GM19025 (cell line): ENCODE data around the gene TNS1.
"Not testable (repeated sequence)": the region's sequence is repeated elsewhere in the genome, so short reads cannot be mapped to it uniquely, and the experiment has no call there.

Experiments
- ATAC-seq: cut with Tn5 transposase; IDR thresholded peaks from one replicate; pipeline ENCODE4 v1.9.1; 2021; ENCODE audit warnings: mild to moderate bottlenecking, low read depth, moderate library complexity; ENCODE audit not compliant: unreplicated experiment

TNS1 gene

GRCh38 chr2:217793566-217794132, 209.1 kb downstream of the TNS1 start:
- no peak for ATAC-seq

DNA sequence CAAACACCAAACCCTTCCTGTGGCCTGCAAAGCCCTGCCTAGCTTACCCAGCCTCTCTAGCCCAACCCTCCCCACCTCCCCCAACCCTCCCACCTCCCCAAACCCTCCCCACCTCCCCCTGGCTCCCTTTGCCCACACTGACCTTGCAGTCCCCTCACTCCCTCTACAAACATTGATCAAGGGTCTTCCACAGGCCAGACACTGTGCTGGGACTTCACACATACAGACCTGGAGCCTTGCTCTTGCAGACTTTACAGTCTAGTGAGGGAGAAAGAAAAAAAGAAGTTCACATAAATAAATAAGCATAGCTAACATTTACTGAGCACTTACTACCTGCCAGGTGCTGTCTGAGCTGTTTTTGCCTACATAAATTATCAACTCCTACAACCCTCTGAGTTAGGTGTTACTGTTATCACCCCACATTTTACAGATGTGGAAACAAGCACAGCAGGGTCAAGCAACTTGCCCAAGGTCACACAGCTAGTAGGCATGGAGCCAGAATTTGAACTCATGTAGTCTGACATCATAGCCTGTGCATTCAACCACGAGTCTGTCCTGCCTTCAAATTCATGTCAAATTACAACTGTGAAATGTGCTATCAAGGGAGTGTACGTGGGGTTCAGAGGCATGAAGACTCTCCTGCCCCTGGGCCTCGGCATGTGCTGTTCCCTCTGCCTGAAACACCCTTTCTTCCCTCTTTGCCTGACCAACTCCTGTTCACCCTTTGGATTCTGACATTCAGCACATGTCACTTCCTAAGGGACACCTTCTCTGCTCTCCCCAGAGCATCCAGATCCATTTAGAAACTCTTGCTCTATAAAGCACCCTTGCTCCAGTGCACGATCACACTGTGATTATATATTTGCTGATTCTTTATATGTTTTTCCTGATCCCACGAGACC, 209.9 kb downstream of the TNS1 start:
- no peak for ATAC-seq

DNA sequence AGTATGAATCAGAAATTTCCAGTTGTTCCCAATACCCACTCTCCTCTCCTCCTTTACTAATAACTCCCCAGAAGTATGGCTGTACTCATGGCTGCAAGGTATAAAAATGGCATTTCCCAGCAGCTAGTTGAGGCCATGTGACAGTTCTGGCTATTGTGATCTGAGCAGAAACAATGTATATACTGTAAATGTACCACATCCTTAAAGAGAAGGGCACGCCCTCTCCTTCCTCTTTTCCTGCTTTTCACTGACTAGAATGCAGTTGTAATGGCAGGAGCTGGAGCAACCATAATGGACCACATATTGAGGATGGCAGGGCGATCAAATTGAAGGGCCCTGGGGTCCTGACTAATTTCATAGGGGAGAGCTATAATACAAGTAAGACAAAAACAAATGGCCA, 211.2 kb downstream of the TNS1 start:
- no peak for ATAC-seq

DNA sequence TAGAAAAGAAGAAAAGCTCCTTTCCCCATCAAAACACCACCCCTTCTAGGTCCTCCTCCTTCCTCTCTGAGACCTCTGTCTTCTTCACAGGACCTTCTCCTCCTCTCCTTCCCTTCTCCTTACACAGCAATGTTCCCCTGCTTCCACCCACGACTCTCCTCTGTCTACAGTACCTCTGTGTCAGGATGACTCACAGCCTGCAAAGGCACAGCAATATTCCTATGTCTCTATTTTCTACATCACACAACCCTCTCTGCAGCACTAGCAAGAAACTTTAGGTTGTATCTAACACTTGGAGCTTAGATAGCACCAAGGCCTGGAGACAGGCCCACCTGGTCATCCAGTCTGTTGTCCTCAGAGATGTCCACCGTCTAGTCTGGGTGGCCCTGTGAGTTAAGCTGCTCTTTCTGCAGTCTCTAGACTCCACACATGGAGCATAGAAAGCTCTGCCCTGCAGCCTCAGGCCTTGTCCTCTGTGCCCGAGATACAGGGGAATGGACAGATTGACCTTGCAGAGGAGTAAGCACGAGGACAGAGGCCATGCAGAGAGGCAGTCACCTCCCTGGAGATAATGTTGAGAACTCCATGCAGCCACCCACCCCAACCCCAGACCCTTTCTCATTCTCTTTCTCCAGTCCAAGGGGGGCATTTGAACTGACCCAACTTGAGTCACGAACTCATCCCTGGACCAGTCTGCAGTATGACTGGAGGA, 212.0 kb downstream of the TNS1 start:
- no peak for ATAC-seq

DNA sequence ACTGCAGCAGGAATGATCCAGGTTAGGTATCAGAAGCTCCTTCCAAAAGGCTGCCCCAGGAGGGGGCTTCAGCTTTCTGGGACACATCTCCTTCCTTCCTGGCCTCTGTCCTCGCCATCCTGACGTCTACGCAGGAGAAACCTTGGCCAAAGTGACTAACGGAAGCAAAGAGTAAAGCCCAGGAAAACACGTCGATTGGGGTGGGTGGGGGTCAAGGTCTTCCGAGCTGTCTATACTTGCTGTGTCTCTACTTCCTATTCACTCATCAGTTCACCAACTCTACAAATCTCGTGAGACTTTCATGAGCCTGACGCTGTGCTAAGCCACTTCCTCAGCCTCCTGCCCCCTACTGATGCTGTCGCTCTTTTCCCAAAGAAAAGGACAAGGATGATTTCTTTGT, 212.6 kb downstream of the TNS1 start:
- ATAC-seq, result no peak

DNA sequence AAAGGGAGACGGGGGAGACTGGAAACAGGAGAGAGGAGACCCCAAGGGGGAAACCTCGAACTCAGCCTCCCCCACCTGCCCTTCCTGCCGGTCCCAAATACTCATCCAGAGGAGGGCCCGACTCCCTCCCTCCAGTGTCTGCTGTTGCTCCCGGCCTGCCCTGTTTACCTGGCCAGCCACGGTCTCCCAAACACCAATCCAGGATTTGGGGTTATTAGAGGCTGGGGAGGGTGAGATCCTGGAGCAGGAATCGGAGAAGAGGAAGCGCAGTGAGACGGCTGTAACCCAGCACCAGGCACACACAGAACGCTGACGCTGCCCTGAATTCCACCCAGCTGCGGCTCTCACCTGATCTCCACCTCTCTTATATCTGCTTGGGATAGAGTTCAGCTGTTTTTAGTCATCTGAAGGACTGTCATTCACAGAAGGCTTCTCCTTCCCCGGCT, 213.0 kb downstream of the TNS1 start:
- ATAC-seq, result no peak

- ATAC-seq, result no peak
Measured at GRCh38 chr2:217789003-217789735, 213.6 kb downstream of the TNS1 start.

GRCh38 chr2:217788669-217789002, 214.2 kb downstream of the TNS1 start:
- ATAC-seq, result no peak

- no peak for ATAC-seq
Measured at GRCh38 chr2:217787160-217787877, 215.5 kb downstream of the TNS1 start.

DNA sequence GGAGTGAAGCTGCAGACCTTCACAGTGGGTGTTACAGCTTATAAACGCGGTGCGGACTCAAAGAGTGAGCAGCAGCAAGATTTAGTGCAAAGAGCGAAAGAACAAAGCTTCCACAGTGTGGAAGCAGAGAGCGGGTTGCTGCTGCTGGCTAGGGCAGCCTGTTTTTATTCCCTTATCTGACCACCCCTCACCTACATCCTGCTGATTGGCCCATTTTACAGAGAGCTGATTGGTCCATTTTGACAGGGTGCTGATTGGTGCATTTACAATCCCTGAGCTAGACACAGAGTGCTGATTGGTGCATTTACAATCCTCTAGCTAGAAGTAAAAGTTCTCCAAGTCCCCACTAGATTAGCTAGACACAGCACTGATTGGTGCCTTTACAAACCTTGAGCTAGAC, 216.2 kb downstream of the TNS1 start:
- ATAC-seq, result not testable (repeated sequence)

DNA sequence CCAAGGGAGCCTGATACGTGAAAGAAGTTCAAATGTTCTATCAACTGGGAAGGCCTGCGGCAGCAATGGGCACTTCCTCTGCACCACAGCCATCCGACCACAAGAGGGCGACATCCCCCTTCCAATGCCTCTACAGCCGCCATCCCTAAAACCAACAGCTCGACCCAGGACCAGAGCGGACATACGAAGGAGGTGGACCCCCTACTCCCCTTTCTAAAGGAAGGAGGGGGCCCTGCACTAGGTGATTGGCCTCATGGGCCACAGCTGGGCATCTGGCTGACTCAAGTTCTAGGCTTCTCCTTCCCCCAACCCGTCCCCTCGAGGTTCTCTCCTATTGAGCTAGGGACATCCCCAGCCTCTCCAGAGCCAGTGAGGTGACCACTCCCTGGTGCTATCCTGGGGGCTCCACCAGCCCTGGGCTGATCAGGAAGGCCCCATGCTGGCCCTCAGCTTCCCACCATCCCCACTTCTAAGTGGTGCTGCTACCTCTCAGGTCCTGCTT, 217.2 kb downstream of the TNS1 start:
- no peak for ATAC-seq

- no peak for ATAC-seq
Measured at GRCh38 chr2:217784996-217785543, 217.7 kb downstream of the TNS1 start.

GRCh38 chr2:217783243-217783642, 219.6 kb downstream of the TNS1 start:
- no peak for ATAC-seq

- ATAC-seq, result no peak
Measured at GRCh38 chr2:217777906-217778305, 224.9 kb downstream of the TNS1 start.

GRCh38 chr2:217776631-217777030, 226.2 kb downstream of the TNS1 start:
- ATAC-seq, result no peak

DNA sequence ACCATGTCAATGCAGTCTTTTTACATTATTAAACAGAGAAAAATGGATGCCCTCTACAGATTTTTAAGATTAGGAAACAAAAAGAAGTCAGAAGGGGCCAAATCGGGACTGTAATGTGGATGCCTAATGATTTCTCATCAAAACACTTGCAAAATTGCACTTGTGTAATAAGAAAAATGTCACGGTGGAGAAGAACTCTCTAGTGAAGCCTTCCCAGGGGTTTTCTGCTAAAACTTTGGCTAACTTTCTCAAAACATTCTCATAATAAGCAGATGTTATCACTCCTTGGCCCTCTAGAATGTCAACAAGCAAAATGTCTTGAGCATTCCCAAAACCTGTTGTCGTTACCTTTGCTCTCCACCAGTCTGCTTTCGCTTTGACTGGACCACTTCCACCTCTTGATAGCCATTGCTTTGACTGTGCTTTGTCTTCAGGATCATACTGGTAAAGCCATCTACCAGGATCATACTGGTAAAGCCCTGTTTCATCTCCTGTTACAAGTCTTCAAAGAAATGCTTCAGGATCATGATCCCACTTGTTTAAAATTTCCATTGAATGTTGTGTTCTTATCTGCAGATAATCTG, 226.8 kb downstream of the TNS1 start:
- no peak for ATAC-seq

- ATAC-seq, result no peak
Measured at GRCh38 chr2:217774232-217774631, 228.6 kb downstream of the TNS1 start.

- ATAC-seq, result no peak
Measured at GRCh38 chr2:217773539-217773938, 229.3 kb downstream of the TNS1 start.

DNA sequence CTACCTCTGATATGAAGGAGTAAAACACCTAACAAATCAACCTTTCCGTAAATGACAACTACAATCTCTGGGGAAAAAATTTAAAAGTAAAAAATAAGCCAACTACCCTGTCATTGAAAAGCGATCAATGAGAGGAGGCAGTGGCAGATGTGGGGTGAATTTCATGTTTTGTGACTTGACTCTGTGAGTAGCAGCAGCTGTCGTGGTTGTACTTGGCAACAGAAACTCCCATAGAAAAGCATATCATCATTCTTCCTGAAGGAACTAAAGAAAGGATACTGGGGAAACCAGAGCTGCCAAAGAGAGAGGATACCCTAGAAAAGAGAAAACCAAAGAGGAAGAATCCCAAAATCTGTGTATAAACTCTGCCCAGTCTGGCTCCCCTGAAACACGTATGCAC, 236.4 kb downstream of the TNS1 start:
- no peak for ATAC-seq
